Suprapubic skin (tissue), 4 donors: ENCODE data around the gene CTNNA3.

Experiments used
- EP300 ChIP-seq: sonication (generic); formaldehyde crosslinking; IDR thresholded peaks from one replicate; pipeline ENCODE4 v1.6.1; 2017; ENCODE audit warnings: antibody characterized with exemption
- POLR2A ChIP-seq, 2 donors: fragments of 450-650 bp; IDR thresholded peaks; one replicate each; pipeline ENCODE4 v1.6.1; 2017; ENCODE audit warnings: antibody characterized with exemption in 2 of 2, mild to moderate bottlenecking in 2 of 2, moderate library complexity in 2 of 2
- POLR2AphosphoS5 ChIP-seq, 3 donors: sonication (generic); formaldehyde crosslinking; IDR thresholded peaks; one replicate each; pipeline ENCODE4 v1.6.1; 2017; ENCODE audit warnings: antibody characterized with exemption in 3 of 3
- TF ChIP-seq, protein P1 (sequence below), 2 donors: fragments of 200-600 bp in 1 of 2; fragments of 450-650 bp in 1 of 2; sonication (generic) in 1 of 2; IDR thresholded peaks; one replicate each; pipeline ENCODE4 v1.5.1; 2016 to 2019; ENCODE audit warnings: antibody characterized with exemption in 2 of 2, mild to moderate bottlenecking in 1 of 2, moderate library complexity in 1 of 2

DNA sequence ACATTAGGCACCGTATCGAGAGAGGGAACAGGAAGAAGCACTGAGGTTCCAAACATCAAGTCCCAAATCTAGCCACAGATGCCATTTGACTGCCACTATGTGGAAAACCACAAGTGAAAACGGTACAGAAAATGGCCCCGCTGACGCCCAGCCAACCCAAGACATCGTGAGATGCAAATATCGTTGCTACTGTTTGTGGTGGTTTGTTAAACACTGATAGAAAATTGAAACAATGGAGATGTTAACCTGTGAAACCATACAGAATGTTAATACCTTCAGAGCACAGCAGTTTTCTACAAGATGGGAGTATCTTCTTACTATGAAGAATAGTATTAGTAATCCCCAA is 922.5 kb downstream of the CTNNA3 start:
- no peak for TF ChIP-seq POLR2A (IDR thresholded peaks at IDR 0.05)
- TF ChIP-seq, protein P1, sequence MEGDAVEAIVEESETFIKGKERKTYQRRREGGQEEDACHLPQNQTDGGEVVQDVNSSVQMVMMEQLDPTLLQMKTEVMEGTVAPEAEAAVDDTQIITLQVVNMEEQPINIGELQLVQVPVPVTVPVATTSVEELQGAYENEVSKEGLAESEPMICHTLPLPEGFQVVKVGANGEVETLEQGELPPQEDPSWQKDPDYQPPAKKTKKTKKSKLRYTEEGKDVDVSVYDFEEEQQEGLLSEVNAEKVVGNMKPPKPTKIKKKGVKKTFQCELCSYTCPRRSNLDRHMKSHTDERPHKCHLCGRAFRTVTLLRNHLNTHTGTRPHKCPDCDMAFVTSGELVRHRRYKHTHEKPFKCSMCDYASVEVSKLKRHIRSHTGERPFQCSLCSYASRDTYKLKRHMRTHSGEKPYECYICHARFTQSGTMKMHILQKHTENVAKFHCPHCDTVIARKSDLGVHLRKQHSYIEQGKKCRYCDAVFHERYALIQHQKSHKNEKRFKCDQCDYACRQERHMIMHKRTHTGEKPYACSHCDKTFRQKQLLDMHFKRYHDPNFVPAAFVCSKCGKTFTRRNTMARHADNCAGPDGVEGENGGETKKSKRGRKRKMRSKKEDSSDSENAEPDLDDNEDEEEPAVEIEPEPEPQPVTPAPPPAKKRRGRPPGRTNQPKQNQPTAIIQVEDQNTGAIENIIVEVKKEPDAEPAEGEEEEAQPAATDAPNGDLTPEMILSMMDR (IDR thresholded peaks at IDR 0.05) = no peak
- no peak for TF ChIP-seq POLR2AphosphoS5 (IDR thresholded peaks at IDR 0.05)
- no peak for TF ChIP-seq EP300
